IMR-90 (cell line): ENCODE data around the gene ZMIZ1. TPM values are rescaled to one million over a fixed set of nuclear protein-coding genes. Genes with fewer than 3 reads are reported as not detected.

Experiments used
- ATAC-seq: fragments of 200-7000 bp; cut with Tn5 transposase; 2 replicates; pipeline ENCODE4 v1.9.1; 2020; ENCODE audit warnings: low read depth, mild to moderate bottlenecking, moderate library complexity
- BruUV-seq: library from RNA; stranded (reverse); fragments of 400-500 nt; replicated peaks from 2 replicates; lab custom pipeline; 2021; lab: Mats Ljungman, UMichigan
- CTCF ChIA-PET: fragments of 300-600 bp; formaldehyde crosslinking; extraction: SDS; loops from one replicate; lab custom pipeline; 2021; ENCODE audit warnings: antibody characterized with exemption; lab: Yijun Ruan, JAX
- POLR2A ChIA-PET: fragments of 300-600 bp; sonication (Branson Sonifier 250); formaldehyde crosslinking; loops from one replicate; lab custom pipeline; 2022; ENCODE audit warnings: antibody characterized with exemption; ENCODE audit not compliant: unreplicated experiment; lab: Charles Lee
- DNase-seq: peaks from one replicate; pipeline ENCODE4 v3.0.0; 2013
- H2AFZ ChIP-seq: replicated peaks from 2 replicates; pipeline ENCODE3; 2013; ENCODE audit warnings: low read length, mild to moderate bottlenecking; ENCODE audit not compliant: poor library complexity
- H2AK5ac ChIP-seq: 2 replicates; pipeline ENCODE4 v1.6.1; 2013; ENCODE audit warnings: low read depth, low read length, inconsistent platforms
- H2AK9ac ChIP-seq: replicated peaks from 2 replicates; pipeline ENCODE3; 2013; ENCODE audit warnings: mild to moderate bottlenecking, low read depth, low read length, moderate library complexity; ENCODE audit not compliant: poor library complexity
- H2BK120ac ChIP-seq: 2 replicates; pipeline ENCODE4 v1.6.1; 2013; ENCODE audit warnings: low read depth, low read length, inconsistent platforms
- H2BK15ac ChIP-seq: 3 replicates; pipeline ENCODE4 v1.6.1; 2013; ENCODE audit warnings: low read depth, low read length, inconsistent platforms
- H2BK20ac ChIP-seq: 2 replicates; pipeline ENCODE4 v1.6.1; 2013; ENCODE audit warnings: low read depth, mild to moderate bottlenecking, inconsistent platforms, low read length, moderate library complexity
- H2BK5ac ChIP-seq: 2 replicates; pipeline ENCODE4 v1.6.1; 2013; ENCODE audit warnings: mild to moderate bottlenecking, low read depth, low read length, inconsistent platforms; ENCODE audit not compliant: poor library complexity, severe bottlenecking
- H3K14ac ChIP-seq: replicated peaks from 2 replicates; pipeline ENCODE4 v1.6.1; 2013; ENCODE audit warnings: low read depth, low read length, inconsistent platforms
- H3K18ac ChIP-seq: 2 replicates; pipeline ENCODE4 v1.6.1; 2013; ENCODE audit warnings: low read depth, low read length, control low read depth
- H3K23ac ChIP-seq: 2 replicates; pipeline ENCODE4 v1.6.1; 2013; ENCODE audit warnings: low read depth, low read length, inconsistent platforms
- H3K27ac ChIP-seq: 2 replicates; pipeline ENCODE4 v1.5.1; 2013; ENCODE audit warnings: mild to moderate bottlenecking, control low read depth, low read length; ENCODE audit not compliant: insufficient read depth
- H3K27me3 ChIP-seq: 2 replicates; pipeline ENCODE4 v1.6.1; 2013; ENCODE audit warnings: low read length; ENCODE audit not compliant: control insufficient read depth, insufficient read depth
- H3K36me3 ChIP-seq: 2 replicates; pipeline ENCODE4 v1.6.1; 2013; ENCODE audit warnings: low read length, mixed read lengths; ENCODE audit not compliant: control insufficient read depth, insufficient read depth
- H3K4ac ChIP-seq: 2 replicates; pipeline ENCODE4 v1.6.1; 2013; ENCODE audit warnings: low read depth, low read length, inconsistent platforms
- H3K4me1 ChIP-seq: 2 replicates; pipeline ENCODE4 v1.6.1; 2013; ENCODE audit warnings: low read length, mixed read lengths; ENCODE audit not compliant: control insufficient read depth, insufficient read depth
- H3K4me2 ChIP-seq: 2 replicates; pipeline ENCODE4 v1.6.1; 2013; ENCODE audit warnings: low read depth, mild to moderate bottlenecking, control low read depth, low read length, moderate library complexity
- H3K4me3 ChIP-seq: 2 replicates; pipeline ENCODE4 v1.5.1; 2013; ENCODE audit warnings: low read depth, mild to moderate bottlenecking, control low read depth, low read length, moderate library complexity; ENCODE audit not compliant: insufficient read depth
- H3K56ac ChIP-seq: 2 replicates; pipeline ENCODE4 v1.6.1; 2013; ENCODE audit warnings: low read length, inconsistent platforms; ENCODE audit not compliant: insufficient read depth; ENCODE audit errors: extremely low read depth
- H3K79me1 ChIP-seq, 2 experiments: 2 replicates each; pipeline ENCODE4 v1.6.1; 2013; ENCODE audit warnings: low read length in 2 of 2, inconsistent platforms in 1 of 2, low read depth in 1 of 2
- H3K9ac ChIP-seq: 2 replicates; pipeline ENCODE4 v1.6.1; 2013; ENCODE audit warnings: low read depth, low read length, control low read depth
- H3K9me1 ChIP-seq: 2 replicates; pipeline ENCODE4 v1.6.1; 2013; ENCODE audit warnings: low read length, inconsistent platforms; ENCODE audit not compliant: insufficient read depth
- H3K9me3 ChIP-seq: 2 replicates; pipeline ENCODE4 v1.6.1; 2013; ENCODE audit warnings: low read length; ENCODE audit not compliant: control insufficient read depth, insufficient read depth
- H4K20me1 ChIP-seq: 2 replicates; pipeline ENCODE4 v1.6.1; 2013; ENCODE audit warnings: low read length, inconsistent platforms; ENCODE audit not compliant: insufficient read depth
- H4K5ac ChIP-seq: 2 replicates; pipeline ENCODE4 v1.6.1; 2013; ENCODE audit warnings: mild to moderate bottlenecking, low read depth, low read length, control low read depth
- H4K8ac ChIP-seq, 2 experiments: 2 replicates each; pipeline ENCODE4 v1.6.1; 2013; ENCODE audit warnings: low read depth in 2 of 2, low read length in 2 of 2, control low read depth in 1 of 2, inconsistent platforms in 1 of 2
- H4K91ac ChIP-seq: 2 replicates; pipeline ENCODE4 v1.6.1; 2013; ENCODE audit warnings: low read depth, low read length, inconsistent platforms; ENCODE audit not compliant: insufficient read depth
- CEBPB ChIP-seq: IDR thresholded peaks from 2 replicates; pipeline ENCODE4 v1.6.1; 2012; ENCODE audit warnings: low read depth, low read length, improper control_type of control experiment
- WGBS, 2 experiments: methylation state at CpG; one replicate each; pipeline versions ENCODE4 v1.1.5 to v1.1.7; 2013; ENCODE audit warnings: missing lambda C conversion rate in 2 of 2; ENCODE audit not compliant: insufficient read length in 1 of 2; ENCODE audit errors: extremely low coverage in 2 of 2; 5-methylcytosine and 5-hydroxymethylcytosine counted together
- dilution Hi-C: fragments of 300-500 bp; cut with HindIII; formaldehyde crosslinking; loops from one replicate; pipeline ENCODE4 v1.14.3; 2018; ENCODE audit warnings: low sequenced_read_pairs; ENCODE audit not compliant: unreplicated experiment
- in situ Hi-C: fragments of 300-500 bp; cut with MboI; formaldehyde crosslinking; loops from 3 replicates; pipeline ENCODE4 v1.14.3; 2019; ENCODE audit warnings: low sequenced_read_pairs, inconsistent platforms, mixed read lengths
- intact Hi-C: fragments of 100-400 bp; cut with micrococcal nuclease; formaldehyde crosslinking; loops from 2 replicates; pipeline ENCODE4 v1.10.0; 2022
- polyA plus RNA-seq, 3 experiments: library from polyadenylated mRNA; depleted of rRNA; stranded (reverse); fragments of >200 nt; gene quantifications; 2 replicates each; pipeline ENCODE4 v1.2.3, GENCODE V29; 2012; ENCODE audit warnings: low replicate concordance in 1 of 3
- total RNA-seq: library from RNA; depleted of rRNA; stranded (reverse); fragments of >200 nt; gene quantifications from 2 replicates; pipeline ENCODE4 v1.2.3, GENCODE V29; 2012
- TF ChIP-seq, protein P1 (sequence below): fragments of 150-350 bp; IDR thresholded peaks from 2 replicates; pipeline ENCODE4 v1.6.1; 2017; ENCODE audit warnings: mild to moderate bottlenecking, antibody characterized with exemption, low read length, low read depth

Gene ZMIZ1
- total and polyA plus RNA-seq, 2 of the 4 experiments (the other 2 are of a cell fraction): 6.6 to 48.7 TPM

DNA sequence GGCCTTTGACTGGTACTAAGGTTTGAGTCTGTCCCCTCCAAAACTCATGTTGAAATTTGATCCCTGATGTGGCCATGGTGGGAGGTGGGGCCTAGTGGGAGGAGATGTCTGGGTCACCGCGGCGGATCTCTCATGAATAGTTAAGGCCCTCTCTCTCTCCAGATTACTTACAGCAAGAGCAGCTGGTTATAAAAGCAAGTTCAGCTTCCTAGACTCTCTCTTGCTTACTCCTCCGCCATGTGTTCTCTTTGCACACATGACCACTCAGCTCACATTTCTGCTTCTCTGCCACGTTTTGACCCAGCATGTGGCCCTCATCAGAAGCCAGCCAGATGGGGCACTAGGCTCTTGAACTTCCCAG is 29.9 kb upstream of the ZMIZ1 start:
- dilution Hi-C loops: no loop called here
- peaks cover 18% of the 10 kb centered on the region for H3K27me3 ChIP-seq
- H2BK120ac ChIP-seq: no peak overlapping the region
- H2BK15ac ChIP-seq: no peak overlapping the region
- no peak overlapping the region for H3K27ac ChIP-seq
- no peaks in the 10 kb centered on the region for H3K4me1 ChIP-seq
- H2AK5ac ChIP-seq: no peak overlapping the region
- no peaks in the 10 kb centered on the region for H3K36me3 ChIP-seq
- no peak overlapping the region for H2AK9ac ChIP-seq
- H3K4me2 ChIP-seq: no peak overlapping the region
- in situ Hi-C loops: no loop called here
- no peaks in the 10 kb centered on the region for H3K79me1 ChIP-seq
- no peak overlapping the region for H4K8ac ChIP-seq
- peak overlapping the region; percentile 62 for H2AFZ ChIP-seq
- H3K23ac ChIP-seq: no peak overlapping the region
- CTCF ChIA-PET: no interaction called here
- WGBS, 2 experiments: 53% methylated on average over 2 of the region's 5 CpGs; no CpG with 5 or more reads in 1 of the 2 experiments
- no peaks in the 10 kb centered on the region for H3K9me3 ChIP-seq
- no peak overlapping the region for H4K5ac ChIP-seq
- intact Hi-C loops: no loop called here
- H3K9ac ChIP-seq: no peak overlapping the region
- H3K56ac ChIP-seq: no peak overlapping the region
- H2BK20ac ChIP-seq: no peak overlapping the region
- peak; percentile 60; the same call in 1 of the 2 replicates for ATAC-seq
- POLR2A ChIA-PET: no interaction called here
- H3K9me1 ChIP-seq: no peaks in the 10 kb centered on the region
- DNase-seq: peak; percentile 32
- H3K4ac ChIP-seq: no peak overlapping the region
- H4K20me1 ChIP-seq: no peaks in the 10 kb centered on the region
- H2BK5ac ChIP-seq: no peak overlapping the region
- no peak overlapping the region for H4K91ac ChIP-seq
- H3K14ac ChIP-seq: no peak overlapping the region
- TF ChIP-seq CEBPB: no peak
- TF ChIP-seq, protein P1, sequence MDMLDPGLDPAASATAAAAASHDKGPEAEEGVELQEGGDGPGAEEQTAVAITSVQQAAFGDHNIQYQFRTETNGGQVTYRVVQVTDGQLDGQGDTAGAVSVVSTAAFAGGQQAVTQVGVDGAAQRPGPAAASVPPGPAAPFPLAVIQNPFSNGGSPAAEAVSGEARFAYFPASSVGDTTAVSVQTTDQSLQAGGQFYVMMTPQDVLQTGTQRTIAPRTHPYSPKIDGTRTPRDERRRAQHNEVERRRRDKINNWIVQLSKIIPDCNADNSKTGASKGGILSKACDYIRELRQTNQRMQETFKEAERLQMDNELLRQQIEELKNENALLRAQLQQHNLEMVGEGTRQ: 0 out of 2 replicates have a peak, but pooled peaks have one; percentile 8
- no peak overlapping the region for H3K18ac ChIP-seq
- no TSS peak for BruUV-seq
- no peak overlapping the region for H3K4me3 ChIP-seq
